Fibroblast of lung (primary cell): ENCODE measurements around the gene RARS1.

Experiments used
- EZH2 ChIP-seq: IDR thresholded peaks from 2 replicates; pipeline ENCODE4 v1.5.1; 2012; ENCODE audit warnings: low read length, control low read depth, mild to moderate bottlenecking; ENCODE audit errors: missing control alignments
- TF ChIP-seq, protein P1 (sequence below), 2 donors: IDR thresholded peaks in 1 of 2; conservative IDR thresholded peaks in 1 of 2; 1 replicate in 1 of 2; 2 replicates in 1 of 2; pipeline ENCODE4 v1.5.1; 2011 to 2012; ENCODE audit warnings: low read length in 2 of 2, control low read depth in 1 of 2, inconsistent platforms in 1 of 2, low read depth in 1 of 2, mild to moderate bottlenecking in 1 of 2

GRCh38 chr5:168530621-168531150, 44.4 kb downstream of the RARS1 start:
- TF ChIP-seq, protein P1, sequence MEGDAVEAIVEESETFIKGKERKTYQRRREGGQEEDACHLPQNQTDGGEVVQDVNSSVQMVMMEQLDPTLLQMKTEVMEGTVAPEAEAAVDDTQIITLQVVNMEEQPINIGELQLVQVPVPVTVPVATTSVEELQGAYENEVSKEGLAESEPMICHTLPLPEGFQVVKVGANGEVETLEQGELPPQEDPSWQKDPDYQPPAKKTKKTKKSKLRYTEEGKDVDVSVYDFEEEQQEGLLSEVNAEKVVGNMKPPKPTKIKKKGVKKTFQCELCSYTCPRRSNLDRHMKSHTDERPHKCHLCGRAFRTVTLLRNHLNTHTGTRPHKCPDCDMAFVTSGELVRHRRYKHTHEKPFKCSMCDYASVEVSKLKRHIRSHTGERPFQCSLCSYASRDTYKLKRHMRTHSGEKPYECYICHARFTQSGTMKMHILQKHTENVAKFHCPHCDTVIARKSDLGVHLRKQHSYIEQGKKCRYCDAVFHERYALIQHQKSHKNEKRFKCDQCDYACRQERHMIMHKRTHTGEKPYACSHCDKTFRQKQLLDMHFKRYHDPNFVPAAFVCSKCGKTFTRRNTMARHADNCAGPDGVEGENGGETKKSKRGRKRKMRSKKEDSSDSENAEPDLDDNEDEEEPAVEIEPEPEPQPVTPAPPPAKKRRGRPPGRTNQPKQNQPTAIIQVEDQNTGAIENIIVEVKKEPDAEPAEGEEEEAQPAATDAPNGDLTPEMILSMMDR (conservative IDR thresholded peaks at IDR 0.05 in 1 of 2, IDR thresholded peaks at IDR 0.05 in 1 of 2; ENCODE audit: low read depth in 1 of 2, low read length in 2 of 2) = no peak
- no peak for TF ChIP-seq EZH2
